HG02870 (cell line): ENCODE results near the gene GPR37L1.
A peak's percentile ranks its signal among the peaks of the same experiment; 100 is the strongest.

Experiments
- ATAC-seq: cut with Tn5 transposase; IDR thresholded peaks from one replicate; pipeline ENCODE4 v1.9.1; 2021; ENCODE audit warnings: mild to moderate bottlenecking, moderate library complexity; ENCODE audit not compliant: unreplicated experiment

The GPR37L1 gene

DNA sequence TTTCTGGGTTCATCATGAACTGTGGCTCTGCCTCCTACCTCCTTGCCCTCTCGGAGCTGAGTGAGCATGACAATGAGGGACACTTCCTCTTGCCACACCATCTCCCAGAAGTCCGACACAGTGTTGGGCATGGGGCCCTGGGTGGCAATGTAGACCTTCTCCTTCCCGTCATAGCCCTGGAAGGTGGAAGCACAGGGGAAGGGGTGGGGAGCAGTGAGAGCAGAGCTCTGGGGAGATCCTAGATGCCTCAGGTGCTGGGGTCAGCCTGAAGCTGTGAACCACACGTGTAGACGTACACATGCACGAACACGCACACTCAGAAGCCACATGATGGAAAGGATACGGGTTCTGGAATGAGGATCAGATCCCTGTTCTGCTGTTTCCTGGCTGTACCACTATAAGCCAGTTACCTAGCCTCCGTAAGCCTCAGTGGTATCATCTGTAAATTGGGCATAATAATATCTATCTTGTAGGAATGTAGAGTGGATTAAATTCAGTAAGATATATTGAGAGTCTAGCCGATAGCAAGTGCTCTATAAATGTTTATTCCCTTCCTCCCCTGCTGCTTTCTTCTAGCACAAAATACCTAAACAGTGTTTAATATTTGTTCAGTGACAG lies 31.5 kb downstream of the GPR37L1 start:
- no peak for ATAC-seq

DNA sequence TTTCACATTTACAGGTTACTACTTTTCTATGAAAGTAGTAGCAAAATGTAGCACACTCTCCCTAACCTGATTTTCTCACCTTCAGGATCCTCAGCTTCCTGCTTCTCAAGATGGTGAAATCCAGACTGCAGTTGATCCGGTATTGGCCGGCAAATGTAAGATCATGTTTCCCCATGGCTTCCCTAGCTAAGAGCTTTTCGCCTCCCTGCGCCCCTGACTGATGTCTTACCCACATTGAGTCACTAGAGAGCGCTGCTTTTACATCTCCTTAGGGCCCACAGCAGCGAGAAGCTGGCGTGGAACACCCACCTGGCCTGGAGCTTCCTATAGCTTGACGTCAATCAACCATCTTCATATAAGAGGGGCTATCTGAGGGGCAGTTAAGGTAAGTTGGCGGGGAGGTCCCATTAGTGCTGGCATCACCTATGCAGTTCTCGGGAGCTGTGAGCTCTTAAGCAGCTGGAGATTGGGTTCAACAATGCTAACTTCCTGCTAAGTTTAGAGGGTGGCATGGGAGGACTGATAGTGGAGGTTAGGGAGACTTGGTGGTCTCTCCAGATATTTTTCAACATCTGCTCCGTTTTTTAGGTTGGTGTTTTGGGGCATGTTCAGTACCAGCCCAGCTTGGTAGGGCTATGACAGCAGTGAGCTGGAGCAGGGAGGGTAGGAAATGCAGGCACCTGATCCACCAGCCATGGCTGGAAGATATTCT lies 32.2 kb downstream of the GPR37L1 start:
- ATAC-seq, result no peak

DNA sequence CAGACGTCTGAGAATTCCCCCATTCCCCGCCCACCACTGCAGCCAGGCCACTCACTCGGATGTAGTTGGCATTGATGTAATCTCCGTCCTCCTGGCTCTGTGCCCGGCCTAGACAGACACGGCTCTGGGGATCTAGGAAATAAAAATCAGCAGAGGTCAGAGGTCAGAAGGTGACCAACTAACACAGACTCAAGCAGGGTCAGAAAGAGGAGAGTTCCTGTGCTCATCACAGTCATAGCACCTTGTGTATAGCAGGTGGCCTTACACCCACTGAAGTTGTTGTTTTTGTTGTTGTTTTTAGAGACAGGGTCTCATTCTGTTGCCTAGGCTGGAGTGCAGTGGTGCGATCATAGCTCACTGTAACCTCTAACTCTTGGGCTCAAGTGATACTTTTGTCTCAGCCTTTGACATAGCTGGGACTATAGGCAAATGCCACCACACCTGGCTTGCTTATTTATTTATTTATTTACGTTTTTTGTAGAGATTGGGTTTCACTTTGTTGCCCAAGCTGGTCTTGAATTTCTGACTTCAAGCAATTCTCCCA lies 32.8 kb downstream of the GPR37L1 start:
- no peak for ATAC-seq

DNA sequence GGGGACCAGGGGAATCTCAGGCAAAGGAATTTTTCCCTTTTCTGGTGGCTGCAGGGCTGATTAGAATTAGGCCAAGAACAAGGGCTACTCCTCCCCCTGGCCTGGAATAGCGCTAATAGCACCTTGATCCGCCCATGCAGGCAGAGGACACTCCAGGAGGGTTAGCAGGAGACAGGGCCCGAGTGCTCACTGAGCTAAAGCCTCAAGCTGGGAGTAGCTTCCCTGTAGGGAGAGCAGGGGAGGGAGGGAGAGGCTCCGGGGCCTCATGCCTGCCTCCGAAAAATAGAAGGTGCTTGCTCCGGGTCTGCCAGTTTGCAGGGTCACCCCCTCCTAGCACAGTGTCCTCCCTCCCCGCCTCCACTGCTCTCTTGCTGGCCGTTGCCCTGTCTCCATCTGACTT lies 33.9 kb downstream of the GPR37L1 start:
- ATAC-seq, result no peak

DNA sequence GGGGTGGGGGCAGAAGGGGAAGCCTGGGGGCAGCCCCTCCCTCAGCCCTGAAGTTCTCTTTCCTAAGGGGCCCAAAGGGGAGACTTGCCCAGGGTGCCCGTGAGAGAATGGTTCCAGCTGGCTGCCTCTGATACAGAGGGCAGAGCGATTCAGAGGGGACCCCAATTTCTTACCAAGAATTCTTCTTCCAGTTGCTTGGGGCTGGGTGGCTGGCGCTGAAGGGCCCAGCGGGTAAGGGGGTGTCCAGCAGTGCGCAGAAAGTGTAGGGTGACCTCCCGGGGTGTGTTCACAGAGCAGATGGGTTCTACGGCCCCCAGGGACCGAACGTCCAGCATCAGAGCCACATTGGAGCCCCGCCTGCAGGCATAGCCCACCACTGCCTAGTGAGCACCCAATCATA lies 35.2 kb downstream of the GPR37L1 start:
- ATAC-seq, result no peak

DNA sequence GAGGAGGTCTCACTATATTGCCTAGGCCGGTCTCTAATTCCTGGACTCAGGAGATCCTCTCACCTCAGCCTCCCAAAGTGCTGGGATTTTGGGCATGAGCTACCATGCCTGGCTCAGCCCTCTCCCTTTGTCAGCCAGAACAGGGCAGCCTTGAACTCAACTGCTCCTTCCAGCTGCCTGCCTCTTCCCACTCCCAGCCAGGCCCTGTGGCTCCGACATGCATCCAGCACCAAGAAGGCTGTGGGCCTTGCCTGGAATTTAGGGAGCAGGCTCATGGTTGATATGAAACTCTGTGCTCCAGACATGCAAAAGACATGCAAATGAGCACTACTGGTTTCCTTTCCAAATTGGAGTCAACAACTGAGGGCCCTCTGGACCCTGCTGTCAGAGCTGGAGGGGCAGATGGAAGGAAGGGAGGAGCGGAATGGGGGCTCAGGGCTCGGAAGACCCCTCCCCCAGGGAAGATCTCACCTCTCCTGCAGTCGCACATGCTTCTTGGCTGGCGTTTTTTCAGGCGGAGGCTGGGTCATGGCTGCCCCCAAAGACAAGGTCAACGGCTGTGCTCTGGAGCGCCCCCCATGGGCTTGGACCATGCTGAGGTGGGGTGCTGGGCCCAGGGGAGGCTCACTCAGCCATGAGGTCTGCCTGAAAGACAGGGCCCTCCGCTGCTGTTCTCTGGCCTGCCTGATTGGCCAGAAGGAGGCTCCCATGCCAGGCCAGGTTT lies 36.3 kb downstream of the GPR37L1 start:
- no peak for ATAC-seq

DNA sequence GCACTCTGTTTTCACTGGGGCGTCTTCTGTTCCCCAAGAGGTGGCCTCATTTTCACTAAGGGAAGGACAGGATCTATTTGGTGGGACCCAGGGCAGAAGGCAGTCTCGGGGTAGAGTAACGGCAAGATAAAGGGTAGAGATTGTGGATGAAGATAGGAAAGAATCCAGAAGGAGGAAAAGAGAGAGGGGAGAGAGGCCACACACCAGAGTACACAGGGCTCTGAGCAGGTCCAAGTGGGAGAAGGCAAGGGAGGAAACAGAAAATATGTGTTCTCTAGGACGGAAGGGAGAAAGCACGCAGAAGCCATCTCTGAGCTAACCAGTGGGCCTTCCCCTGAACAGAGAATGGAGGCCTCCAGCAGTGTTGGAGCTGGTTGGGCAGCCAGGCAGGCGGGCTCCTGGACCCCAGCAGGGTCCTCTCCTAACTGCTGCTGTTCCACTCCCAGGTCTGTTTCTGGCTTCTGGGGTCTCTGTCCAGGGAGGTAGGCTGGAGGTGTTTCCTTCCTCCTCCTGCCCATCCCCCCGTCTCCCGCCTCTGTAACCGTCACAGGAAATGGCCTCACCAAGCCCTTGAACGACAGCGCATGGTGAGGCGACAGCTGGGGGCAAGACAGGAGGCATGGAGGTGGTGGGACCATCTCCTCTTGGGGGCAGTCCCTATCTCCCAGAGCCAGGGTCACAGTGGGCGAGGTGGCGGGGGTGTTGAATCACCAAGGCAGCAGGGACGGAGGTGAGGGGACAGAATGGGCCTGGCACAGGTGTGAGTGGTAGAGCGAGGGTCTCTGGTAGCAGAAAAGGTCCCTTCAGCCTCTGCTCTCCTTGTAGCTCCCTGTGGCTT lies 37.0 kb downstream of the GPR37L1 start:
- no peak for ATAC-seq

DNA sequence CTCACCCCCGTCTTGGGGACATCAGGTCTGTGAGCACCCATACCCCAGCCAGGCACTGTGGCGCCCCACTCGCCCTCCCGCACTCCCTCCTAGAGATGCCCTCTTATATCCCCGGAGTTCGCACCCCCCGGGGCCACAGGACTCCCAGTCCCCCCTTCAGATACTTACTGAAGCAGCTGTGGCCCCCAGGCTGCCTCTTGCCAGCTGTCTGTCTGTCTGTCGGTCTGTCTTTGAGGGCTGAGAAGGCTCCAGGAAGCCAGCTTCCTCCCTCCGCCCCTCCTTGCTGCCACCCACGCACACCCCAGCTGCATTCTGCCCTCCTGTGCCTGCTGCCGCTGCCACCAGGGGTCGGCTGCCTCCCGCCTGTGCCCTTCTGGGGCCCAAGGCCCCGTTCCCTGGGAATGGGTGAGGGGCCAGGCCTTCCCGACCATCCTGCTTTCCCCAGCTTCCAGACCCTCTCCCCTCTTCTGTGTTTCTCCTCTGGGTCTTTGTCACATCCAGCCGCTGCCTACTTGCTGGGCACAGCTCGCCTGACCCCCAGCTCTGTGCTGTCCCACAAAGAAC lies 37.7 kb downstream of the GPR37L1 start, which contains the start of gene PTPN7:
PTPN7 (minus strand) TSS at position 226 of the 564 bp plus-strand sequence. CDS start 1,200 bp downstream, outside the sequence.
- peak; percentile 30 for ATAC-seq

DNA sequence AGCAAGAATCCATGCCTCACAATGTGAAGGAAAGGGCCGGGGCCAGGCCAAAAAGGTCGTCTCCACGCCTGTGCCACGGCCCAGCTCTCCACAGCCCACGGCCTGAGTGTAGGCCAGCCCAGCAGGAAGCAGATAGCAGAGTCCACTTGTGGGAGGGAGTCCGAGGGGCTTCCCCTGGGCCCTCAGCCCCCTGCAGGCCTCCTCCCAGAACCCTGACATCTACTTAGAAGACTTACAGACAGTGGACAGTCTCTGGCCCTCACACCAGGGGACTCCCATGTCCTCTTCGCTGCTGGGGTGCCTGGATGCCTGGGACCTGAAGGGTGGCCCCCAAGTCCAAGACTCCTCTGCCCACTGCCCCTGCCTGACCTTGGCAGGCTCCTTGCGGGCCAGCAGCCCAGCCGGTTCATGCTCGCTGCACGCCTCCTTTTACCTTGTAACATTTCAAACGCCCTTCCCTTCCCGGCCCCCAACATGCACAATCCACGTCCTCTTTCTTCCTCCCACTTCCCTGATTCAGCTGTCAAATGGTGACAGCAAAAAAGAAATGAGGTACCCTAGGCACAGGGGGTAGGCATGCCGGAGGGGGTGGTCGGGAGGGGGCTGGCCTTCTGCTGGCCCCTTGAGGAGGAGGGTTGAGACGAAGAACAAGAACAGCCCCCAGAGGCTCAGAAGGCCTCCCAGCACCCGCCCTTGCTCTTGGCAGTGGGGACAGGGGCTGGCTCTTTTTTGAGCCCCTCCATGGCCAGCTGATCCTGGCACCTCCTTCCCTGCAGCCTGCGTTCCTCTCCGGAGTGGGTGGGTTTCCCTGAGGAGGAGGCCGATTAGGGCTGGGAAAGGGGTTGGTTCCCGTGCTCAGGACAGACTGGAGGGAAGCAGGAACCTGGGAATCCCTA lies 38.7 kb downstream of the GPR37L1 start:
- ATAC-seq, result no peak

DNA sequence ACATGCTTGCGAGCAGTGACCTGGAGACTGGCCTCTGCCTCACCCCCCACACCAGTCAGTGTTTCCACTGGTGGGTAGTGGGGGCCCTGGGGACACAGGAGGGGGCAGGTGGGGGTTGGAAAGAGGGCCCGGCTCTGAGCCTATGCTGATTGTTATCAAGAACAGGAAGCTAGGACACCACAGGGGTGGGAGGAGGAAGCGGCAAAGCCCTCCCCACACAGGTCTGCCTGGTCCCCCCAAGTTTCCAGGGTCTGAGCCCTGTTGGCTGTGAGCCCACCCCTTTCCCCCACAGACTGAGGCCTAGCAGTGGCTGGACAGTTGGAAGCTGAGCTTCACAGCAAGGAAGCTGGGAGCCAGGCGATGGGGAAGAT lies 39.3 kb downstream of the GPR37L1 start:
- no peak for ATAC-seq

DNA sequence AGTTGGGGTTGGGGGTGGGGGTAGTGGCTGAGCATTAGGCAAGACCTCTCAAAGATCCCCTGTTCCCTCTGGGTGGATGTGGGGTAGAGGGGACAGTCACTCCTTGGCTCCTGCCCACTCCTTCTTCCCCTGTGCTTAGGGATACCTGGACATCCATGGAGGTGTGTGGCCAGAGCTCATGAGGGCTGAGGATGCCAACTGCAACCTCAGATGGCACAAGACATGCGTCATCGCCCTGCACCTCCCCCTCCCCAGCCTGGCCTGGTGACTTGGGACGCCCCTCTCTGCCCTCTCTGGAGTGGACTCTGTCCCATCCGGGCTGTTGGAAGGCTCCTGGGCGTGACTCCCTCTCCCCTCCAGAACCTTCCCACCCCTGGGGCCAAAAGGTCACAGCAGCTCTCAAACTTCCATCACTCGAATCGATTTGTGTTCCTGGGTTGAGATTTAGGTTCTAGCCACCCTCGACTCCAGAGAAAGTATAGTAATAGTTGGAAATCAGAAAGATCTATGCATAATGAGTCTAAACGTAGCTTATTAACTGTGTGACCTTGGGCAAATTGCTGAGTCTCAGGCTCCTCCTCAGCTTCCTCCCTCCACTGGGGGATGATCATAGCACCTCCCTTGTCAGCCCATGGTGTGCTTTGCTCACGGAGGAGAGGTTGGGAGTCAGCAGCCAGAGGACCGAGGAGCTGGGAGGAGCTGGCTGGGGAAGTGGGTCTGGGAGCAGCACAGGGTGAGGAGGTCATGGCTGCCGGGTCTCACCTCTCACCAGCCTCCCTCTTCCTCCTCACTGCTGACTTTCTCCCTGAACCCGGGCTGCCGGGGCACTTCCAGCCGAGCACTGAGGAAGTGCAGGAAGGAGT lies 39.9 kb downstream of the GPR37L1 start:
- no peak for ATAC-seq

DNA sequence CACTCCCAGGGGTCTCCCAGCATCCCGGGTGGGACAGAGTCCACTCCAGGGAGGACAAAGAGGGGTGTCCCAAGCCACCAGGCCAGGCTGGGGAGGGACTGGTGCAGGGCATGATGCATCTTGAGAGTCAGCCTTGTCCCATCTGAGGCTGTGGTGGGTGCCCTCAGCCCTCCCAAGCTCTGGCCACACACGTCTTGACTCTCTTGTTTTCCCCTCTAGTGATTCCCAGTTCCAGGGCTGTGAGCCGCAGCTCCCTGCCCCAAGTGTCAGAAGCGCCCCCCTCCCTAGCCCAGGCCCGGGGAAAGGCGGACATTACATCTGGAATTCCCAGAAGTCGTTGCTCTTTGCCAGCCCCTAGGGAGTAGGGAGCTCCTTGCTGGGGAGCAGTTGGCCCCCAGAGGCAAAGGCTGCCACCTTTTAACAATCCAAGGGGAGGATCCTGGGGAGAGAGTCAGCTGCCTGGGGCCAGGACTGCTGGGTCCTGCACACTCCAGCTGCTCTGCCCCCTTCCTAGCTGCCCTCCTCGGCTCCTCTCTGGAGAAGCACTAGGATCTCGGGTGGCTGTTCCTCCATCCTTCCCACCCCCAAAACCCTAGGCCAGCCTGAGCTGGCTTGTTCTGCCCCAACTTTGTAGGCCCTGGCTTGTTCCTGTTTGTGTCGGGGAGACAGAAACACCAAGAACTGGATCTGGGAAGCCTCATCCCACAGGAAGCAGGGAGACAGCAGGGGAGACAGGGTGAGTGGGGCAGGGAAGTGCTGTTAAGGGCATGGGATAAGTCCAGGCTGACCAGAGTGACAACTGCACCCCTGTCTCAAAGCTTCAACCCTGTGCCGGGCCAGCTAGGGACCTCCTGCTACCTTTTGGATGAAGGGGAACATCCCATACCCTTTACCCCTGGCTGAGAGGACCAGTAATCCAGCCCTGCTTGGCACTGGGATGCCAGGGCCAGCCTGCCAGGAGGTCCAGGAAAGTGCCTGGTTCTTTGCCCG lies 40.9 kb downstream of the GPR37L1 start:
- ATAC-seq, result no peak

DNA sequence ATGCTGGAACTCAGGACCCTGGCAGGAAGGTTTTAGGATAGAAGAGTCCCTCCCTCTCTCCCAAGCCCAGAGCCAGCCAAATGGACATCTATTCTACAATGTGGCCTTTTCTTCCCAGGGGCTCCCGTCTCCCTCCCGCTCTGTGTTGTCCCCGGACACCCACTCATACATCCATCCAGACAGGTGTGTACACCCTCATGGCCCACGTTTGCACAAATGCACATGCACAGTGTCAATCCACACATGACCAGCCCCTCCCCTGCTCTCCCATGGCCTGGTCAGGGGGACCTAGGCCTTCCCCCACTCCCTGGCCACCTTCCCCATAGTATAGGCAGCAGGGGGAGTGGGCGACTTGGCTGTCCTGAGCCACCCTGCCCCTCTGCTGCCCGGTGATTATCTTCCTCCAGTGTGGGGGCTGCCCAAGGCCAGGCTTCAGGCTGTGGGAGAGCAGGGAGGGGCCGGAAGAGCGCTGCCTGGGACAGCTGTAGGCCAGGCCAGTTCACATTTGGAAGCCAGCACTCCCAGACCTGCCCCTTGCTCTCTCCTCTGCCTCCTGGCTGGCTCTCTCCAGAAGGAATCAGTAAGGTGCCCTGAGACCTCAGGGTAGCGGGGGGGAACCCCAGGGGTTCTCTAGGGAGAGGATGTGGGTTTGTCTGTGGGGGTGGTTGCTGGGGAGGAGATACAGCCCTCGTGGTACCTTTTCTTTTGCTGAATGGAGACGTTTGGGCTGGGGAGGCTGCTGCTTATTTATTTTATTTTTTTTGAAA lies 41.7 kb downstream of the GPR37L1 start:
- no peak for ATAC-seq

DNA sequence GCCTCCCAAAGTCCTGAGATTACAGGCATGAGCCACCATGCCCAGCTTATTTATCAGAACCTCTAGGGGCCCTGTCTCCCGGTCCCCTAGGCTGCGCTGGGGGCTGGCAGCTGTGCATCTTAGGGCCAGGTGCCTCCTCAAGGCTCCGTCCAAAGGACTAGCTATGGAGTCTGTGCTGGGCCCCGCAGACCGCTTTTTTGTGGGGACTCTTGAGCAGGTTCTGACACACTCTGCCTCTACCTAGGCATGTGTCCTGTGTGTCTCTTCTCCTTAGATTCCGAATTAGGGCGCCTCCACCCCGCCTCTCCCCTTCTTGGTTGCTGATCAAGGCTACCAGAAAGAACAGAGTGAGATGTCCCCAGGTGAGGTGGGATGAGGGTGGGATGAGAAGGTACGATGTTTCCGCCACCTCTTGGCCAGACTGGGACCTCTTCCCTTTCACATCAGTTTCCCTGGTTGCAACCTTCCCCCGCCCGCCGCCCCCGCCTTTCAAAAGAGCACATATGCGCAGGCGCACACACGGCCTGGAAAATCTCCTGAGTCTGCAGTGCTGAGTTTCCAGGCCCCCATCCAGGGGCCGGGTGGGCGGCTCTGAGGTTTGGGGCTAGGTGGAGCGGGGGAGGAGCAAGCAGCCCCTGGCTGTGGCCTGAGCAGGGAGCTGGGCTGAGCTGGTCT lies 42.7 kb downstream of the GPR37L1 start:
- no peak for ATAC-seq

DNA sequence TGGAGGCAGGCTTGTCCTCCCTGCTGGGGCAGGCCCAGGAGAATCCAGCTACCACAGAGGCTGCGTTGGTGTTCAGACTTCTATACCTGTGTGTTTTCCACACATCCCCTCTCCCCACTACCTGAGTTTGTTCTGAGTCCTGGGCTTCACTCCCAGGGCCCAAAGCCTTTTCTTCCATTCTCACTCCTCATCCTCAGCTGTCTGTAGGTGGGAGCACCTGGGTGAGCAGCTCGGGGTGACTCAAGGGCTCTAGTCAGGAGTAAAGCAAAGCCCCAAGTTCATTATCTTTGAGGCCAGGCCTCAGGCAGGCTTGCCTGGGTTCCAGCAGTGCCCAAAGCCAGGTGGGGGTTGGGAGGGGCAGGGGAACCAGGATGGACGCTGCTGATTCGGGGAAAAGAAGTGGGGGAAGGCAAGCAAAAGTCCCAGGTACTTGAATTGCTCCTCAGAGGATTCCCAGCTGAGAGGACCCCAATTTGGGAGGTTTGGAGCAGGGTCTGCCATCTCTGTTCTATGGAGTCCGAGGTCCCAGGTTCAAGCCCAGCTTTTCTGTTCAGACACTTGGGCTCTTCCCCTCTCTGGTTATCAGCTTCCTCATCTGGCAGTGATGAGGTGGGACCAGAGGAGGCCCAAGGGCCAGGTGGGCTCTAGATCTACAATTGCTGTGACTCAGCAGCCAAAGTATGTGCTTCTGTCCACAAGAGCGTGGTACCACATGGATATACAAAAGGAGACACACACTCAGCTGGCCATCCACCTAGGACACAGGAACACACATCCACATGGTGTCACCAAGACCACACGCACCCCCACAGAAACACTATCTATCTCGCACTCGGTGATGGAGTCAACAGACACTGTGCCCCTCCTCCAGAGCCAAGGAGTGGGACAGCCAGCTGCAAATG lies 43.5 kb downstream of the GPR37L1 start:
- no peak for ATAC-seq
